ENCODE data around the gene RAB37.
A peak's percentile ranks its signal among the peaks of the same experiment; 100 is the strongest.

RAB37 gene

GRCh38 chr17:74768069-74768762 is 31.2 kb downstream of the RAB37 start:
- no peak for TF ChIP-seq MYNN (tag by site-specific recombination; IDR thresholded peaks at IDR 0.05; ENCODE audit: borderline replicate concordance)
- TF ChIP-seq ZBTB48 (tag by site-specific recombination; IDR thresholded peaks at IDR 0.05), result peak; percentile 23; the same call in 1 of the 2 replicates
- peak; percentile 53 for TF ChIP-seq ZNF692 (tag by site-specific recombination; IDR thresholded peaks at IDR 0.05)
- peak; percentile 34 for TF ChIP-seq GLIS1 (tag by site-specific recombination; IDR thresholded peaks at IDR 0.05)
- TF ChIP-seq ZNF121 (tag by site-specific recombination; IDR thresholded peaks at IDR 0.05), result no peak
- TF ChIP-seq, protein P1, sequence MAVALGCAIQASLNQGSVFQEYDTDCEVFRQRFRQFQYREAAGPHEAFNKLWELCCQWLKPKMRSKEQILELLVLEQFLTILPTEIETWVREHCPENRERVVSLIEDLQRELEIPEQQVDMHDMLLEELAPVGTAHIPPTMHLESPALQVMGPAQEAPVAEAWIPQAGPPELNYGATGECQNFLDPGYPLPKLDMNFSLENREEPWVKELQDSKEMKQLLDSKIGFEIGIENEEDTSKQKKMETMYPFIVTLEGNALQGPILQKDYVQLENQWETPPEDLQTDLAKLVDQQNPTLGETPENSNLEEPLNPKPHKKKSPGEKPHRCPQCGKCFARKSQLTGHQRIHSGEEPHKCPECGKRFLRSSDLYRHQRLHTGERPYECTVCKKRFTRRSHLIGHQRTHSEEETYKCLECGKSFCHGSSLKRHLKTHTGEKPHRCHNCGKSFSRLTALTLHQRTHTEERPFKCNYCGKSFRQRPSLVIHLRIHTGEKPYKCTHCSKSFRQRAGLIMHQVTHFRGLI (tag by site-specific recombination; IDR thresholded peaks at IDR 0.05), result no peak
- TF ChIP-seq KLF16 (tag by site-specific recombination; IDR thresholded peaks at IDR 0.05), result no peak
- TF ChIP-seq ZFP69B (tag by site-specific recombination; IDR thresholded peaks at IDR 0.05), result 0 out of 2 replicates have a peak, but pooled peaks have one; percentile 30
- TF ChIP-seq GLIS2 (tag by site-specific recombination; IDR thresholded peaks at IDR 0.05), result peak; percentile 21; the same call in 1 of the 2 replicates
- Histone ChIP-seq H3K4me1 (ENCODE audit: control insufficient read depth, insufficient read depth, low read length) (no peaks in the 10 kb centered on the region), H3K9me3 (ENCODE audit: control insufficient read depth, insufficient read depth, low read depth, low read length) (no peaks in the 10 kb centered on the region), H3K36me3 (ENCODE audit: control insufficient read depth in 2 of 2, insufficient read depth in 1 of 2, low read length in 2 of 2) (peaks cover 3 to 64% of the 10 kb centered on the region in 2 experiments; a peak in 2 of 3 replicates), H3K27ac (ENCODE audit: extremely low read depth, low read depth, low read length) (no peak overlapping the region), H3K4me3 (ENCODE audit: low read depth, low read length) (no peak overlapping the region)
- POLR2A ChIA-PET, result interaction anchor here (1.9 kb wide), 1 partner anchor 8 kb away, joined by 12 read pairs; the partner anchor contains the start of gene NAT9
- CTCF ChIA-PET, result interaction anchor here (0.7 to 2.6 kb wide), 2 partner anchors 24 to 65 kb away, joined by 4 to 12 read pairs; no protein-coding TSS in a partner anchor

GRCh38 chr17:74768763-74769114 is 31.7 kb downstream of the RAB37 start:
- Histone ChIP-seq H3K36me3 (ENCODE audit: control insufficient read depth in 2 of 2, insufficient read depth in 1 of 2, low read length in 2 of 2) (peaks cover 3 to 69% of the 10 kb centered on the region in 2 experiments; a peak in 2 of 3 replicates), H3K27ac (ENCODE audit: extremely low read depth, low read depth, low read length) (no peak overlapping the region), H3K4me3 (ENCODE audit: low read depth, low read length) (no peak overlapping the region), H3K9me3 (ENCODE audit: control insufficient read depth, insufficient read depth, low read depth, low read length) (no peaks in the 10 kb centered on the region), H3K4me1 (ENCODE audit: control insufficient read depth, insufficient read depth, low read length) (no peaks in the 10 kb centered on the region)
- ChIA-PET POLR2A (interaction anchor here (1.3 kb wide), 1 partner anchor 9 kb away, joined by 5 read pairs; no protein-coding TSS in a partner anchor), CTCF (interaction anchor here (0.7 to 2.9 kb wide), 3 partner anchors 22 to 64 kb away, joined by 4 to 15 read pairs (median 10); no protein-coding TSS in a partner anchor)
- TF ChIP-seq ZNF555 (tag by site-specific recombination; conservative IDR thresholded peaks at IDR 0.05), result no peak
- no peak for TF ChIP-seq ZNF211 (tag by site-specific recombination; IDR thresholded peaks at IDR 0.05; ENCODE audit: low read depth)
- TF ChIP-seq, protein P2, sequence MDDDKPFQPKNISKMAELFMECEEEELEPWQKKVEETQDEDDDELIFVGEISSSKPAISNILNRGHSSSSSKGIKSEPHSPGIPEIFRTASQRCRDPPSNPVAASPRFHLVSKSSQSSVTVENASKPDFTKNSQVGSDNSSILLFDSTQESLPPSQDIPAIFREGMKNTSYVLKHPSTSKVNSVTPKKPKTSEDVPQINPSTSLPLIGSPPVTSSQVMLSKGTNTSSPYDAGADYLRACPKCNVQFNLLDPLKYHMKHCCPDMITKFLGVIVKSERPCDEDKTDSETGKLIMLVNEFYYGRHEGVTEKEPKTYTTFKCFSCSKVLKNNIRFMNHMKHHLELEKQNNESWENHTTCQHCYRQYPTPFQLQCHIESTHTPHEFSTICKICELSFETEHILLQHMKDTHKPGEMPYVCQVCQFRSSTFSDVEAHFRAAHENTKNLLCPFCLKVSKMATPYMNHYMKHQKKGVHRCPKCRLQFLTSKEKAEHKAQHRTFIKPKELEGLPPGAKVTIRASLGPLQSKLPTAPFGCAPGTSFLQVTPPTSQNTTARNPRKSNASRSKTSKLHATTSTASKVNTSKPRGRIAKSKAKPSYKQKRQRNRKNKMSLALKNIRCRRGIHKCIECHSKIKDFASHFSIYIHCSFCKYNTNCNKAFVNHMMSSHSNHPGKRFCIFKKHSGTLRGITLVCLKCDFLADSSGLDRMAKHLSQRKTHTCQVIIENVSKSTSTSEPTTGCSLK (tag by site-specific recombination; IDR thresholded peaks at IDR 0.05), result no peak
- TF ChIP-seq ZNF174 (tag by site-specific recombination; IDR thresholded peaks at IDR 0.05), result no peak
- no peak for TF ChIP-seq ZNF155 (tag by site-specific recombination; IDR thresholded peaks at IDR 0.05)
- TF ChIP-seq, protein P1 (tag by site-specific recombination; IDR thresholded peaks at IDR 0.05), result no peak
- no peak for TF ChIP-seq KLF10 (tag by site-specific recombination; IDR thresholded peaks at IDR 0.05)
- TF ChIP-seq ZNF48 (tag by site-specific recombination; IDR thresholded peaks at IDR 0.05), result no peak
- no peak for TF ChIP-seq ZNF629 (tag by site-specific recombination; IDR thresholded peaks at IDR 0.05)
- TF ChIP-seq ZNF639 (tag by site-specific recombination; IDR thresholded peaks at IDR 0.05), result no peak
- TF ChIP-seq ZFP41 (tag by site-specific recombination; IDR thresholded peaks at IDR 0.05; ENCODE audit: borderline replicate concordance), result no peak
- TF ChIP-seq ZNF571 (tag by site-specific recombination; IDR thresholded peaks at IDR 0.05), result no peak
- no peak for TF ChIP-seq ATF2 (tag by site-specific recombination; IDR thresholded peaks at IDR 0.05; ENCODE audit: low read depth)
- TF ChIP-seq ZBTB7A (tag by site-specific recombination; IDR thresholded peaks at IDR 0.05; ENCODE audit: low read depth), result no peak

All from HEK293 (cell line).